MM.1S (cell line): ENCODE data around the gene OPRD1.

Source experiments
- DNase-seq: peaks from one replicate; pipeline ENCODE4 v3.0.0-alpha.2; 2015
- H2AFZ ChIP-seq: fragments of 300-600 bp; sonication (generic); 2 replicates; pipeline ENCODE4 v1.6.0; 2016; ENCODE audit warnings: antibody characterized with exemption, low read length
- H3F3A ChIP-seq: fragments of 300-600 bp; sonication (generic); 2 replicates; pipeline ENCODE4 v1.6.1; 2016; ENCODE audit warnings: mild to moderate bottlenecking, antibody characterized with exemption, low read length, moderate library complexity, mixed read lengths; ENCODE audit not compliant: insufficient read depth
- H3K27ac ChIP-seq: fragments of 300-600 bp; sonication (generic); 2 replicates; pipeline ENCODE4 v1.5.1; 2016; ENCODE audit warnings: mild to moderate bottlenecking, low read length
- H3K27me3 ChIP-seq: fragments of 300-600 bp; sonication (generic); replicated peaks from 2 replicates; pipeline ENCODE4 v1.6.0; 2016; ENCODE audit warnings: low read length; ENCODE audit not compliant: insufficient read depth
- H3K36me3 ChIP-seq: fragments of 300-600 bp; sonication (generic); replicated peaks from 2 replicates; pipeline ENCODE4 v1.6.1; 2016; ENCODE audit warnings: mild to moderate bottlenecking, low read length, mixed read lengths; ENCODE audit not compliant: insufficient read depth
- H3K4me1 ChIP-seq: fragments of 300-600 bp; sonication (generic); 2 replicates; pipeline ENCODE4 v1.6.1; 2016; ENCODE audit warnings: low read length, mixed read lengths
- H3K4me2 ChIP-seq: fragments of 300-600 bp; sonication (generic); 2 replicates; pipeline ENCODE4 v1.6.0; 2016; ENCODE audit warnings: low read depth, low read length
- H3K4me3 ChIP-seq: fragments of 300-600 bp; sonication (generic); 2 replicates; pipeline ENCODE4 v1.5.1; 2016; ENCODE audit warnings: low read length, mixed read lengths
- H3K79me2 ChIP-seq: fragments of 300-600 bp; sonication (generic); 2 replicates; pipeline ENCODE4 v1.6.1; 2016; ENCODE audit warnings: mixed run types, low read length, mixed read lengths
- H3K9ac ChIP-seq: fragments of 300-600 bp; sonication (generic); 2 replicates; pipeline ENCODE4 v1.6.1; 2016; ENCODE audit warnings: low read length, mixed read lengths
- H3K9me2 ChIP-seq: fragments of 300-600 bp; sonication (generic); replicated peaks from 2 replicates; pipeline ENCODE4 v1.6.1; 2016; ENCODE audit warnings: mild to moderate bottlenecking, low read length, mixed read lengths; ENCODE audit not compliant: insufficient read depth
- H3K9me3 ChIP-seq: fragments of 300-600 bp; sonication (generic); replicated peaks from 2 replicates; pipeline ENCODE4 v1.6.1; 2016; ENCODE audit warnings: mild to moderate bottlenecking, low read length, mixed read lengths; ENCODE audit not compliant: insufficient read depth
- H4K20me1 ChIP-seq: fragments of 300-600 bp; sonication (generic); 2 replicates; pipeline ENCODE4 v1.6.1; 2016; ENCODE audit warnings: mild to moderate bottlenecking, low read length, moderate library complexity, mixed read lengths; ENCODE audit not compliant: insufficient read depth
- EZH2 ChIP-seq: fragments of 300-600 bp; sonication (generic); optimal IDR thresholded peaks from 2 replicates; pipeline ENCODE3; 2017; ENCODE audit warnings: low read depth, mild to moderate bottlenecking, antibody characterized with exemption, low read length, mixed read lengths
- EZH2phosphoT487 ChIP-seq: fragments of 300-600 bp; sonication (generic); IDR thresholded peaks from 2 replicates; pipeline ENCODE4 v1.6.1; 2018; ENCODE audit warnings: antibody characterized with exemption, low read length
- TF ChIP-seq, protein P1 (sequence below): fragments of 300-600 bp; sonication (generic); IDR thresholded peaks from 2 replicates; pipeline ENCODE4 v1.5.1; 2016; ENCODE audit warnings: antibody characterized with exemption, low read length, mixed read lengths

Gene OPRD1

DNA sequence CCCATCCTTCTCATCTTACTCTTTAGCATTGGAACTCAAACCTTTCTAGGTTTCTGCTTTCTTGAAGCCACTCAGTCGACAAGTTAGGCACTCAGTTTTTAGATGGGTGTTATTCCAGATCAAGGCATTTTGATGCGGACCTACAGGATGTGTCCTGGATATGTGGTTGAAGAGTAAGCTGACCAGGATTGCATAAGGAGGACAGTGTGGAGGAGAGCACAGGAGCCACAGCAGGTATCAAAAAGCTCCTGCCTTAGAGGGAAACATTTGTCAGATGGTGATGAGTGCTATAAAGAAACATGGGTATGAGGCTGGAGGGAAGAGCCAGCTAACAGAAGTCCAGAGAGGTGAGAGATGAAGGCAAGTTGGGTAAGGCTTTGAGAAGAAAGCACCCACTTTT lies 33.9 kb upstream of the OPRD1 start:
- no peaks in the 10 kb centered on the region for H4K20me1 ChIP-seq
- H3K9me3 ChIP-seq: no peaks in the 10 kb centered on the region
- H3K4me3 ChIP-seq: no peak overlapping the region
- no peak for DNase-seq
- H3K9ac ChIP-seq: no peak overlapping the region
- no peaks in the 10 kb centered on the region for H3K4me1 ChIP-seq
- H3K9me2 ChIP-seq: no peaks in the 10 kb centered on the region
- H3K27ac ChIP-seq: no peak overlapping the region
- no peaks in the 10 kb centered on the region for H3K27me3 ChIP-seq
- H3K4me2 ChIP-seq: no peak overlapping the region
- TF ChIP-seq, protein P1, sequence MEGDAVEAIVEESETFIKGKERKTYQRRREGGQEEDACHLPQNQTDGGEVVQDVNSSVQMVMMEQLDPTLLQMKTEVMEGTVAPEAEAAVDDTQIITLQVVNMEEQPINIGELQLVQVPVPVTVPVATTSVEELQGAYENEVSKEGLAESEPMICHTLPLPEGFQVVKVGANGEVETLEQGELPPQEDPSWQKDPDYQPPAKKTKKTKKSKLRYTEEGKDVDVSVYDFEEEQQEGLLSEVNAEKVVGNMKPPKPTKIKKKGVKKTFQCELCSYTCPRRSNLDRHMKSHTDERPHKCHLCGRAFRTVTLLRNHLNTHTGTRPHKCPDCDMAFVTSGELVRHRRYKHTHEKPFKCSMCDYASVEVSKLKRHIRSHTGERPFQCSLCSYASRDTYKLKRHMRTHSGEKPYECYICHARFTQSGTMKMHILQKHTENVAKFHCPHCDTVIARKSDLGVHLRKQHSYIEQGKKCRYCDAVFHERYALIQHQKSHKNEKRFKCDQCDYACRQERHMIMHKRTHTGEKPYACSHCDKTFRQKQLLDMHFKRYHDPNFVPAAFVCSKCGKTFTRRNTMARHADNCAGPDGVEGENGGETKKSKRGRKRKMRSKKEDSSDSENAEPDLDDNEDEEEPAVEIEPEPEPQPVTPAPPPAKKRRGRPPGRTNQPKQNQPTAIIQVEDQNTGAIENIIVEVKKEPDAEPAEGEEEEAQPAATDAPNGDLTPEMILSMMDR: no peak
- no peak for TF ChIP-seq EZH2phosphoT487
- TF ChIP-seq EZH2: no peak
- H3K36me3 ChIP-seq: no peaks in the 10 kb centered on the region
- no peaks in the 10 kb centered on the region for H3K79me2 ChIP-seq
- peaks cover 8% of the 10 kb centered on the region for H3F3A ChIP-seq
- no peak overlapping the region for H2AFZ ChIP-seq

- DNase-seq: no peak
- H3K79me2 ChIP-seq: no peaks in the 10 kb centered on the region
Observed at GRCh38 chr1:28779751-28780408, 32.1 kb upstream of the OPRD1 start.

DNA sequence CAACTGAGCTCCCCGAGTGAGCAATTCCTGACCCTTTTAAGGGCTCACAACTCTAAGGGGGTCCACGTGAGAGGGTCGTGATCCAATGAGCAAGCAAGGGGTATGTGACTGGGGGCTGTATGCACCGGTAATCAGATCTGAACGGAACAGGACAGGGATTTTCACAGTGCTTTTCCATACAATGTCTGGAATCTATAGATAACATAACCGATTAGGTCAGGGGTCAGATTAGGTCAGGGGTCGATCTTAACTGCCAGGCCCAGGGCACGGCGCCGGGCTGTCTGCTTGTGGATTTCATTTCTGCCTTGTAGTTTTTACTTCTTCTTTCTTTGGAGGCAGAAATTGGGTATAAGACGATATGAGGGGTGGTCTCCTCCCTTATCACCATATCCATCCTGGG lies 30.7 kb upstream of the OPRD1 start:
- no peak overlapping the region for H3K4me2 ChIP-seq
- no peaks in the 10 kb centered on the region for H3K79me2 ChIP-seq
- no peaks in the 10 kb centered on the region for H3K4me1 ChIP-seq
- no peak overlapping the region for H3K9ac ChIP-seq
- no peak overlapping the region for H3K4me3 ChIP-seq
- no peaks in the 10 kb centered on the region for H3K9me3 ChIP-seq
- DNase-seq: no peak
- H3K27me3 ChIP-seq: no peaks in the 10 kb centered on the region
- H3K36me3 ChIP-seq: no peaks in the 10 kb centered on the region
- H2AFZ ChIP-seq: no peak overlapping the region
- TF ChIP-seq, protein P1: no peak
- no peak for TF ChIP-seq EZH2phosphoT487
- H3F3A ChIP-seq: no peaks in the 10 kb centered on the region
- no peak overlapping the region for H3K27ac ChIP-seq
- H4K20me1 ChIP-seq: no peaks in the 10 kb centered on the region
- H3K9me2 ChIP-seq: no peaks in the 10 kb centered on the region

More at GRCh38 chr1:28779751-28780408, 32.1 kb upstream of the OPRD1 start:
- Histone ChIP-seq H4K20me1 (no peaks in the 10 kb centered on the region), H3K9me3 (no peaks in the 10 kb centered on the region), H3K27ac (no peak overlapping the region), H3K4me3 (no peak overlapping the region), H3K9ac (no peak overlapping the region), H3K27me3 (no peaks in the 10 kb centered on the region), H2AFZ (no peak overlapping the region), H3K9me2 (no peaks in the 10 kb centered on the region), H3K36me3 (no peaks in the 10 kb centered on the region), H3K4me1 (no peaks in the 10 kb centered on the region), H3F3A (peaks cover 5% of the 10 kb centered on the region), H3K4me2 (no peak overlapping the region)
- TF ChIP-seq, protein P1: no peak
- TF ChIP-seq EZH2: no peak
- TF ChIP-seq EZH2phosphoT487: no peak
